Activated CD8-positive, alpha-beta T cell treated with anti-CD3 and anti-CD28 coated beads, Interleukin-2, amount 10 ng/mL, durations not matched to agents 7 days and 5 days (primary cell): ENCODE data around the gene PEX16. TPM values are rescaled to one million over a fixed set of nuclear protein-coding genes. Genes with fewer than 3 reads are reported as not detected.
A peak's percentile ranks its signal among the peaks of the same experiment; 100 is the strongest.
"Not testable (repeated sequence)": the region's sequence is repeated elsewhere in the genome, so short reads cannot be mapped to it uniquely, and the experiment has no call there.

Source experiments
- ATAC-seq: fragments of 150-1000 bp; cut with Tn5 transposase; one replicate; pipeline ENCODE4 v1.10.0; 2021; ENCODE audit warnings: moderate library complexity
- CTCF ChIA-PET: fragments of 350-600 bp; sonication (Branson Sonifier 250); formaldehyde crosslinking; loops from one replicate; lab custom pipeline; 2021; ENCODE audit warnings: antibody characterized with exemption; lab: Charles Lee
- POLR2A ChIA-PET: fragments of 350-600 bp; sonication (Branson Sonifier 250); formaldehyde crosslinking; loops from one replicate; lab custom pipeline; 2021; ENCODE audit warnings: antibody characterized with exemption; lab: Charles Lee
- DNase-seq: peaks from one replicate; pipeline ENCODE4 v3.0.0-alpha.2; 2020
- H3K27ac Mint-ChIP-seq: one replicate; pipeline ENCODE4 v1.8.0; 2021; ENCODE audit warnings: mild to moderate bottlenecking, mixed read lengths
- H3K27me3 Mint-ChIP-seq: one replicate; pipeline ENCODE4 v1.8.0; 2021; ENCODE audit warnings: low read depth, mixed read lengths
- H3K36me3 Mint-ChIP-seq: one replicate; pipeline ENCODE4 v1.8.0; 2021; ENCODE audit warnings: low read depth, mixed read lengths
- H3K4me1 Mint-ChIP-seq: one replicate; pipeline ENCODE4 v1.8.0; 2021; ENCODE audit warnings: low read depth, mixed read lengths
- H3K4me3 Mint-ChIP-seq: one replicate; pipeline ENCODE4 v1.8.0; 2021; ENCODE audit warnings: mild to moderate bottlenecking, mixed read lengths
- H3K9me3 Mint-ChIP-seq: one replicate; pipeline ENCODE4 v1.8.0; 2022; ENCODE audit warnings: mixed read lengths; ENCODE audit not compliant: insufficient read depth
- total RNA-seq, 2 experiments: library from RNA; stranded (reverse); gene quantifications; one replicate each; pipeline ENCODE4 v1.2.3, GENCODE V29; 2021

PEX16 gene
- total RNA-seq, 2 experiments from 2014 or later, result 50.0 to 54.6 TPM

DNA sequence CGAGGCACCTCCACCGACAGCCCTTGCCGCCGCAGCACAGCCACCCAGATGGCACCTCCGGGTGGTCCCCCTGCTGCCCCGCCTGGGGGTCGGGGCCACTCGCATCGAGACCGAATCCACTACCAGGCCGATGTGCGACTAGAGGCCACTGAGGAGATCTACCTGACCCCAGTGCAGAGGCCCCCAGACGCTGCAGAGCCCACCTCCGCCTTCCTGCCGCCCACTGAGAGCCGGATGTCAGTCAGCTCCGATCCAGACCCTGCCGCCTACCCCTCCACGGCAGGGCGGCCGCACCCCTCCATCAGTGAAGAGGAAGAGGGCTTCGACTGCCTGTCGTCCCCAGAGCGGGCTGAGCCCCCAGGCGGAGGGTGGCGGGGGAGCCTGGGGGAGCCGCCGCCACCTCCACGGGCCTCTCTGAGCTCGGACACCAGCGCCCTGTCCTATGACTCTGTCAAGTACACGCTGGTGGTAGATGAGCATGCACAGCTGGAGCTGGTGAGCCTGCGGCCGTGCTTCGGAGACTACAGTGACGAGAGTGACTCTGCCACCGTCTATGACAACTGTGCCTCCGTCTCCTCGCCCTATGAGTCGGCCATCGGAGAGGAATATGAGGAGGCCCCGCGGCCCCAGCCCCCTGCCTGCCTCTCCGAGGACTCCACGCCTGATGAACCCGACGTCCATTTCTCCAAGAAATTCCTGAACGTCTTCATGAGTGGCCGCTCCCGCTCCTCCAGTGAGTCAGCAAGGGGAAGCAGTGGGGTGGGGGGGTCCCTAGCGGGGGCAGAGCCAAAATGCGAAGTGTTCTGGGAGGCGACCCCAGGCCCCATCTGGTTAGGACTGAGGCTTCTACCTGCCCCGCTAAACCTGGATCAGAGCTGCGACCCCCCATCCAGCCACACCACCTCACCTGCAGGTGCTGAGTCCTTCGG, 15.0 kb downstream of the PEX16 start:
- peaks cover 19% of the 10 kb centered on the region for H3K27me3 Mint-ChIP-seq
- peaks cover 17% of the 10 kb centered on the region for H3K4me1 Mint-ChIP-seq
- ChIA-PET CTCF (no interaction called here), POLR2A (interaction anchor here (1.0 kb wide), 1 partner anchor 12 kb away, joined by 4 read pairs; no protein-coding TSS in a partner anchor)
- H3K9me3 Mint-ChIP-seq, result no peaks in the 10 kb centered on the region
- no peak overlapping the region for H3K4me3 Mint-ChIP-seq
- H3K27ac Mint-ChIP-seq, result no peak overlapping the region
- DNase-seq (no peak), ATAC-seq (no peak)
- no peaks in the 10 kb centered on the region for H3K36me3 Mint-ChIP-seq

DNA sequence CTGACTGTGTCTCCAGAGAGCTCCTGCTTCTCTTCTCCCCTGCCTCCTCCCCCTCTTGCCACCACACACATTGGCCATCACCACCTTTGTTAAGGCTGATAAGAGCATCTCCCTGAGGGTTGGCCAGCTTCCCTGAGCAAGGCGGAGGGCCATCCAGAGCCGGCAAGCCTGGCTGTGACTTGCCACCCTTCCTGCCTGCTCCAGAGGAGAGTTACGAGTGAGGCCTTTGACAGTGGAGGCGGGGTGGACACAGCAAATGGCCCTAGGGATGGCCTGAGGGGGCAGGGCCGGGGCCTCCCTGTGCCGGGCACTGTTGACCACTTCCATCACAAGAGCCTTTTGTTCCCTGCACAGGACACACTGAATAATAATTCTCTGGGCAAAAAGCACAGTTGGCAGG, 16.1 kb downstream of the PEX16 start:
- Mint-ChIP-seq H3K27me3 (peaks cover 19% of the 10 kb centered on the region), H3K4me1 (peaks cover 17% of the 10 kb centered on the region), H3K27ac (no peak overlapping the region), H3K4me3 (no peak overlapping the region), H3K9me3 (no peaks in the 10 kb centered on the region), H3K36me3 (no peaks in the 10 kb centered on the region)
- POLR2A ChIA-PET, result interaction anchor here (0.6 kb wide), 1 partner anchor 14 kb away, joined by 3 read pairs; no protein-coding TSS in a partner anchor
- CTCF ChIA-PET, result no interaction called here
- no peak for ATAC-seq
- no peak for DNase-seq

DNA sequence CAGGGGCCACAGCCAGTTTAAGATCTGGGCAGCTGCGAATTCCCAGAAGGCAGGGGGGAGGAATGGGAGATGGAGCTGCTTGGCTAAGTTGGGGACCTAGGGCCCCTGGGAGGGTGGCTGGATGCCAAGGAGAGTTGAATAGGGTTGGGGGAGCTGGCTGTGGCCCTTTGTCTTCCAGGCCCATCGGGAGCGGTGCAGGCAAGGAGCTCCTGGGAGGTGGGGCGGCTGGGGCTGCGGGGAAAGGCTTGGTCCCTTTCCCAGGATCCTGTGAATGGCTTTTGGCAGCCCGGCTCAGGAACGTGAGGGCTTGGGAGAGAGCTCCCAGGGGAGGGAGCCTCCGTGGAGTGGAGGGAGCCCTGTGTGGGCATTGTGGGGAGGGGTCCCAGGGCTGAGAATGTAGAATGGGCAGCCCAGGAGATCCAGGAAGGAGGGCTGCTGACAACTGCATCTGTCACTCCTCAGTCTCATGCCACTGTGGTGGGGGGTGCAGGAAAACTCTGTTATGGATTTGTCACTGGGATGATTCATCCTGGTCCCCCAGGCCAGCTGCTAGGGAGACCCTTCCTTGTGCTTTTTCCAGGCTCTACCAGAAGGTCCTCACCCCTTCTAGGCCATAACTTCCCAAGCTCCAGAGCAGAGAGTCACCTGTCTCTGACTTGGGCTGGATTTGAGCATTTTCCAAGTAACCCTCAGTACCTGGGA, 16.6 kb downstream of the PEX16 start:
- ATAC-seq, result no peak
- DNase-seq, result no peak
- H3K4me3 Mint-ChIP-seq, result peak overlapping the region; percentile 57
- ChIA-PET POLR2A (no interaction called here), CTCF (interaction anchor here (0.5 to 0.8 kb wide), 2 partner anchors 11 to 57 kb away, joined by 3 read pairs; no protein-coding TSS in a partner anchor)
- peaks cover 19% of the 10 kb centered on the region for H3K27me3 Mint-ChIP-seq
- H3K27ac Mint-ChIP-seq, result no peak overlapping the region
- H3K36me3 Mint-ChIP-seq, result no peaks in the 10 kb centered on the region
- no peaks in the 10 kb centered on the region for H3K9me3 Mint-ChIP-seq
- H3K4me1 Mint-ChIP-seq, result peaks cover 11% of the 10 kb centered on the region

DNA sequence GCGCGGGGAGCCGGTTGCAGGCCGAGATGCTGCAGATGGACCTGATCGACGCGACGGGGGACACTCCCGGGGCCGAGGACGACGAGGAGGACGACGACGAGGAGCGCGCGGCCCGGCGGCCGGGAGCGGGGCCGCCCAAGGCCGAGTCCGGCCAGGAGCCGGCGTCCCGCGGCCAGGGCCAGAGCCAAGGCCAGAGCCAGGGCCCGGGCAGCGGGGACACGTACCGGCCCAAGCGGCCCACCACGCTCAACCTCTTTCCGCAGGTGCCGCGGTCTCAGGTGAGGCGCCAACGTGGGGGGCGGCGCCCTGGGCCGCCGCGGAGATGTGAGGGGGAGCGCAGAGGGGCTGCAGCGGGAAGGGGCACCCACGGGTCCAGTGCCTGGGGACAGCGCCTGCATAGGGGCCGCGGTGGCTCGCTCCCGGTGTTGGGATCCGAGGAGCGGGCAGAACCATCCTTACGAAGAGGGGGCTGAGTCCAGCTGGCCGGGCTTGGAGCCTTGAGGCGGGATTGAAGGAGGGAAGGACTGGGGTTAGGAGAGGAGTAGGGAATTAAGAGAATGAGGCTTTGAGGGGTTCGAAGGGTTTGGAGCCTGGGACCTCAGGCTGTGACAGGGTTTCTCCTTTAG, 17.4 kb downstream of the PEX16 start:
- H3K9me3 Mint-ChIP-seq, POLR2A ChIA-PET, H3K36me3 Mint-ChIP-seq, DNase-seq, H3K4me1 Mint-ChIP-seq, ATAC-seq, H3K27ac Mint-ChIP-seq: not testable (repeated sequence)
- peaks cover 19% of the 10 kb centered on the region for H3K27me3 Mint-ChIP-seq
- peak overlapping the region; percentile 57 for H3K4me3 Mint-ChIP-seq
- CTCF ChIA-PET, result interaction anchor here (0.8 kb wide), 1 partner anchor 10 kb away, joined by 3 read pairs; no protein-coding TSS in a partner anchor

DNA sequence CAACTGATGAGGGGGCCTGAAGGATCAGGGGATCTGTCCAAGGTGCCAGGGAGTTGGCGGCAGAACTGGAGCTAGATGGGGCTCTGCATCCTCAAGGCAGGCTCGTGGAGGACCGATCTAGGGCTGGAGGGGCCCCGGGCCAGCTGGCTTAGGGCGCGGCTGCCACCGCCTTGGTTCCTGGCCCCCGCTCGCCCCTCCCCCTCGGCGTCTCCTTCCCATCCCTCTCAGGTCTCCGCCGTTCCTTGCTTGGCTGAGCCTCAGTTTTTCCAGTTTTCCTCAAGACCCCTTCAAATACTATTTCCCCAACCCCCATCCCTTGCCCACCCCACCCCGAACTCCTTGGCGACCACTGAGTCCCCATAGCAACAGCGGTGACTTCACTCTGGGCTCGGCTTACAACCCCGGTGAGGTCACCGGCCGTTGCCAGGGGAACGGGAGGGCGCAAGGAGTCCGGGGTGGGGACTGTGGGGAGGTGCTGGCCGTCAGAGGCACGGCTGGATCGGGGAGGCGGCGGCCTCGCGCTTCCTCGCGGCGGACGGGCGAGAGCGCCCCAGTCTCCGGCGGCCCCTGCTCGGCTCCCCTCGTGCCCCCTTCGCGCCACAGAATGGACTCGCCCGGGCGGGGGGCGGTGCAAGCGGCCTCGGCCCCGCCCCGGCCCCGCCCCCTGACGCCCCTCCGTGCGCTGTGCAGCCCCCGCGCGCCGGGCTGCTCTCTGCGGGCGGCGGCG, 18.1 kb downstream of the PEX16 start:
- Mint-ChIP-seq H3K27ac (no peak overlapping the region), H3K4me1 (peaks cover 6% of the 10 kb centered on the region), H3K4me3 (peak overlapping the region; percentile 40), H3K36me3 (no peaks in the 10 kb centered on the region), H3K27me3 (peaks cover 19% of the 10 kb centered on the region), H3K9me3 (no peaks in the 10 kb centered on the region)
- peak; percentile 75 for DNase-seq
- peak; percentile 77 for ATAC-seq
- POLR2A ChIA-PET, result interaction anchor here (0.6 to 0.9 kb wide), 2 partner anchors 18 to 55 kb away, joined by 3 read pairs; partner anchors contain the start of gene PEX16
- CTCF ChIA-PET, result no interaction called here

DNA sequence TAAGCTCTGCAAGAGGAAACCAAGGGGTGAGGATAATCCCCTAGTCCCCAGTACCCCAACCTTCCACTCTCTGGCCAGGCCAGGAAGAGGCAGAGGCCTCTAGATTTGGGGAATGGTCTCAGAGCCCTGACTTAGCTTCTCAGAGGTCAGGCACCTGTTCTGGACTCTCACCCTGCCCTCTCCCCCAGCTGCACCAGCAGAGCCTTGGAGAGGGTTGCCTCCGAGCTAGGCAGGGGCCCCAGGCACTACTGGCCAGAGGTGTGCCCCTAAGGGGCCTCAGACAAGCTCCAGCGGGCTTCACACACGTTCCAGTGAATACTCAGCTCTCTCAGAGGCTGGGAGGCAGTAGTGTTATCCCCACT, 18.6 kb downstream of the PEX16 start:
- no peak overlapping the region for H3K27ac Mint-ChIP-seq
- H3K4me1 Mint-ChIP-seq, result peaks cover 6% of the 10 kb centered on the region
- peaks cover 19% of the 10 kb centered on the region for H3K27me3 Mint-ChIP-seq
- ChIA-PET CTCF (no interaction called here), POLR2A (interaction anchor here (0.6 to 0.9 kb wide), 2 partner anchors 19 to 55 kb away, joined by 3 read pairs; partner anchors contain the start of gene PEX16)
- no peaks in the 10 kb centered on the region for H3K36me3 Mint-ChIP-seq
- H3K9me3 Mint-ChIP-seq, result no peaks in the 10 kb centered on the region
- ATAC-seq (no peak), DNase-seq (no peak)
- no peak overlapping the region for H3K4me3 Mint-ChIP-seq

DNA sequence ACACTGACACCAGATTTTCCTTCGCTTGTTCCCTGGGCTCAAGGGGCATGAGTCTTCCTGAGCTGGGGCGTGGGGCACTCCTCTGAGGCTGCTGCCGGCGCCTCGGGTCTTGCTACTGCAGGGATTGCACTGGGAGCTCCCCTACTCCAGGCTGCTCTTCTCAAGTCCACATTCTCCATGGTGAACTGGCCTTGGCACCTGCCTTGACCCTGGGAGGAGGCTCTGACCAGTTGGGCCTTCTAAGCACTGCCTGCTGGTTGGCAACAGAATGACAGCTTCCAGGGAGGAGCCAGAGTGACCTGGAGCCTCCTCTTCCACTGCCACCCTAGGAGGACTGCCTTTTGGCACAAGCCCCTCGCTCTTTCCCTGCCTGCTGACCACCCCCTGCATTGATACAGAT, 20.1 kb downstream of the PEX16 start:
- Mint-ChIP-seq H3K27me3 (peaks cover 19% of the 10 kb centered on the region), H3K36me3 (no peaks in the 10 kb centered on the region), H3K4me3 (no peak overlapping the region), H3K4me1 (peaks cover 6% of the 10 kb centered on the region), H3K9me3 (no peaks in the 10 kb centered on the region), H3K27ac (no peak overlapping the region)
- ChIA-PET POLR2A (no interaction called here), CTCF (interaction anchor here (0.7 kb wide), 1 partner anchor 346 kb away, joined by 3 read pairs; no protein-coding TSS in a partner anchor)
- no peak for ATAC-seq
- no peak for DNase-seq

DNA sequence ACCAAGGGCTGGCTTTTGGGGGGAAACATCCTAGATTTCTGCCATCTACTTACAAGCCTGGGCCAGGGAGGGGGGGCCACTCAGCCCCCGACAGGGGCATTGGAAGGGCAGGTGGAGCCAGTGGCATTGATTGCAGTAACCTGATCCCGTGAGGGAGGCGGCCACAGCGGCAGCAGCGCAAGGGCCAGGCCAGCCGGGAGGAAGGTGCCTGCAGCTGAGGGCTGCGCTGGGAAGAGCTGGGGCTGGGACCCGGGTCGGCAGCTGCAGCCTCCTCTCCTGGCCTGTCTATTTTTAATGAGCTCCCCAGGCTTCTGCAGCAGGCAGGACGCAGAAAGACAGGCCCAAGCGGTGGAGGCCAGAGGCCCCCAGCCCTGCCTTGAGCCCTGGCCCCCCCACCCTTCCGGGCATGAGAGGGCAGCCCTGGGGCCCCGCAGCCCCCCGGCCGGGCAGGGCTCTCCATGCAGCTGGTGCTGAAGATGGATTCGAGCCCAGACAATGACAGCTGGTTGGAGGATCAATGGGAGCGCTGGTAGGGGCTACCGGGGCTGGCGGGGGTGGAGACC, 21.2 kb downstream of the PEX16 start:
- ATAC-seq (no peak), DNase-seq (no peak)
- Mint-ChIP-seq H3K9me3 (no peaks in the 10 kb centered on the region), H3K4me3 (no peak overlapping the region), H3K27me3 (peaks cover 18% of the 10 kb centered on the region), H3K27ac (no peak overlapping the region), H3K36me3 (no peaks in the 10 kb centered on the region), H3K4me1 (peaks cover 6% of the 10 kb centered on the region)
- ChIA-PET CTCF (no interaction called here), POLR2A (no interaction called here)

DNA sequence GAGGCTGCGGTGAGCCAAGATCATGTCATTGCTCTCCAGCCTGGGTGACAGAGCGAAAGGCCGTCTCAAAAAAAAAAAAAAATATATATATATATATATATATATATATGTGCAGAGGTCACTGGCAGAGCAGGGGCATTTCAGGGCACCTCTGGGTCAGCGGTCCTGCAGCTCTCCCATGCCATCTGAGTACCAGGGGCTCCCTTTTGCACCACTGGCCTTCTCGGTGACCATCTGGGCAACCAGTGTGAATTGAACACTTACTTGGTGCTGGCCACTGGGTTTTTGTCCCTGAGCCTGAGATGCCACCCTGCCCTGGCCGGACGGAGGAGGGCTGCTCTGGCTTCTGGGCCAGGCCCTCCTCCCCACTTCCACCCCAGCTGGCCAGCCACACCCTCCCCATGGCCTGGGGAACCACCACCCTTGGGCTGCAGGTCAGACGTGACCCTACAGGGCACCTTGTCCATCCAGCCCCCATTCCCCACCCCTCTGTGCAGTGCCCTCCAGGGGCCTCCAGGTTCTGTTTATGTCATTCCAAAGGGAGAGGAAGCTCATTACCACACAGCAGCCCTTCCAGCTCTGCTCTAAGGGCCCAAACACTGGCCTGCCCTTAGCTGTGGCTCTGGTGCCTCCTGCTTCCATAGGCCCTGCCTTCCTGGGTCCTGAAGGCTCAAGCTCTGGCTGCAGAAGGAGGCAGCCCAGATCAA, 22.0 kb downstream of the PEX16 start:
- no peaks in the 10 kb centered on the region for H3K9me3 Mint-ChIP-seq
- H3K4me3 Mint-ChIP-seq, result no peak overlapping the region
- H3K36me3 Mint-ChIP-seq, result no peaks in the 10 kb centered on the region
- no peak overlapping the region for H3K27ac Mint-ChIP-seq
- ChIA-PET POLR2A (no interaction called here), CTCF (no interaction called here)
- peaks cover 10% of the 10 kb centered on the region for H3K27me3 Mint-ChIP-seq
- DNase-seq, result no peak
- peaks cover 6% of the 10 kb centered on the region for H3K4me1 Mint-ChIP-seq
- ATAC-seq, result no peak

DNA sequence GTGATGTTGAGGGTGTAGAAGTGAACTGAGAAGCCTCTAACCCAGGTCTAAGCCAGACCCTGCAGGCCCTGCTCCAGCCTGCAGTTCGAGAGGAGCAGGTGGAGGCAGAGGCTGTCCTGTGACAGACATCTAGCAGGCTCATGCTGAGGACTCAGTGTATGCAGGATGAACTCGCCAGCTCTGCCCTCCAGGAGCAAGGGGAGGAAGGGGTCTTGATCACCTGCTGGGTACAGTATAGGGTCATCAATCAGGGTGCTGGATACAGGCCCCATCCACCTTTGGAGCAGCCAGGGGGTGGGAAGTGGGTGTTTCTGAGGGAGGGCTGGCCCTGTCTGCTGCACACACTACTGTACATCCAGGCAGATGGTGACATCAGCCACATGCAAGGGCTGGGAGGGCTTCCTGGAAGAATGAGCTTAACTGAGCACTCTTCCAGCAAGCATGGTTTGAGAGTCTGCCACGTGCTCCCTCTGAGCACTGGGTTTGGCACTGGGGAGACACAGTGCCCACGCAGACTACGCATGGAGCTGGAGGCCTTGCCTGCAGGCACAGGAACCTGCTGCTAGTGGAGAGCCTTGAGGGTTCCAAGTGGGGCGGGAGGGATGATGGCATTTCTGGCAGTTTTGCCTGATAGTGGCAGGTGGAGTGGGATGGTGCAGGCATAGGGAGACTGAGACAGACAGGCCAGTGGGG, 23.0 kb downstream of the PEX16 start:
- ATAC-seq (no peak), DNase-seq (no peak)
- Mint-ChIP-seq H3K4me3 (no peak overlapping the region), H3K4me1 (peaks cover 4% of the 10 kb centered on the region), H3K9me3 (no peaks in the 10 kb centered on the region), H3K36me3 (no peaks in the 10 kb centered on the region), H3K27me3 (peaks cover 6% of the 10 kb centered on the region), H3K27ac (no peak overlapping the region)
- ChIA-PET POLR2A (no interaction called here), CTCF (no interaction called here)
